Naive thymus-derived CD8-positive, alpha-beta T cell (primary cell): ENCODE data around the gene VSIR. TPM values are rescaled to one million over a fixed set of nuclear protein-coding genes. Genes with fewer than 3 reads are reported as not detected.
A peak's percentile ranks its signal among the peaks of the same experiment; 100 is the strongest.

Source experiments
- ATAC-seq, 2 donors: fragments of 150-1000 bp; cut with Tn5 transposase in 1 of 2; sonication (Bioruptor Pico), chemical (Tn5 transposase) in 1 of 2; 1 replicate in 1 of 2; 2 replicates in 1 of 2; pipeline ENCODE4 v1.10.0; 2021; ENCODE audit warnings: mild to moderate bottlenecking in 2 of 2, moderate library complexity in 2 of 2
- POLR2A ChIA-PET: fragments of 350-600 bp; sonication (Branson Sonifier 250); formaldehyde crosslinking; loops from one replicate; lab custom pipeline; 2021; ENCODE audit warnings: antibody characterized with exemption; lab: Charles Lee
- DNase-seq, 10 donors: peaks; one replicate each; pipeline versions ENCODE4 v3.0.0 to v3.0.0-alpha.2; 2020 to 2022
- H3K27ac Mint-ChIP-seq, 10 donors: one replicate each; pipeline ENCODE4 v1.8.0; 2020 to 2022; ENCODE audit warnings: mild to moderate bottlenecking in 10 of 10, mixed read lengths in 10 of 10, moderate library complexity in 4 of 10, inconsistent platforms in 1 of 10
- H3K27me3 Mint-ChIP-seq, 5 donors: one replicate each; pipeline ENCODE4 v1.8.0; 2021 to 2022; ENCODE audit warnings: mixed read lengths in 5 of 5
- H3K36me3 Mint-ChIP-seq, 3 donors: one replicate each; pipeline ENCODE4 v1.8.0; 2020 to 2022; ENCODE audit warnings: mixed read lengths in 3 of 3, mild to moderate bottlenecking in 2 of 3, inconsistent platforms in 1 of 3
- H3K4me1 Mint-ChIP-seq, 4 donors: one replicate each; pipeline ENCODE4 v1.8.0; 2021 to 2022; ENCODE audit warnings: mixed read lengths in 4 of 4
- H3K4me3 Mint-ChIP-seq, 10 donors: one replicate each; pipeline ENCODE4 v1.8.0; 2020 to 2022; ENCODE audit warnings: mild to moderate bottlenecking in 10 of 10, mixed read lengths in 10 of 10, moderate library complexity in 6 of 10, inconsistent platforms in 1 of 10
- H3K9me3 Mint-ChIP-seq, 9 donors: one replicate each; pipeline ENCODE4 v1.8.0; 2020 to 2022; ENCODE audit warnings: mixed read lengths in 9 of 9, mild to moderate bottlenecking in 3 of 9, inconsistent platforms in 1 of 9, moderate library complexity in 1 of 9
- polyA plus RNA-seq, 3 donors: library from polyadenylated mRNA; unstranded; fragments of 300-500 nt; fragmentation: Illumina TruSeq; gene quantifications; one replicate each; pipeline ENCODE4 v1.2.3, GENCODE V29; 2021
- total RNA-seq, 8 experiments: library from RNA in 2 of 8; stranded (reverse) in 2 of 8; gene quantifications; one replicate each; pipeline ENCODE4 v1.2.3 and lab custom pipeline; 2021 to 2026

Gene VSIR
- total and polyA plus RNA-seq, 5 experiments from 2014 or later = 102 to 343 (median 211) TPM

DNA sequence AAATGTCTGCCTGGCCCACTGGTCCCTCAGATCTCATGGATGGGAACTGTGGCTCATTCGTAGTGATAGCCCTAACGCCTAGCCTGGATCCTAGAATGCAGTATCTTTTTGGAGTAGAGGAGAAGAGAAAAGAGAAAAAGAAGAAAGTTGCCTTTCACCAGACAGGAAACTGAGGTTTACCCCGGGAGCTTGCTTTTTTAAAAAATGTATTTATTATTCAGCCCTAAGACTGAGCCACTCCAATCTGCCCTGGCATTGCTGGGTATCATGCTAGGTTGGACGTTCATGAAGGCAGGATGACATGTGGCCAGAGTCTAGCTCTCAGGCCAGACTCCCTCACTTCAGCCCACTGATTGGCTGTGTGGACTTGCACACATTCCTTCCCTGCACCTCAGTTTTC lies 32.3 kb downstream of the VSIR start:
- H3K4me3 Mint-ChIP-seq = peak overlapping the region; percentile 62 to 92 (median 80)
- peak in 1 of 10 donors; percentile 37 for DNase-seq
- POLR2A ChIA-PET = interaction anchor here (1.4 to 41.4 kb wide), 6 partner anchors 3 to 44 kb away, joined by 5 to 1679 read pairs (median 446); partner anchors contain the start of genes C10orf105 and VSIR
- no peaks in the 10 kb centered on the region for H3K9me3 Mint-ChIP-seq
- H3K36me3 Mint-ChIP-seq = no peaks in the 10 kb centered on the region
- ATAC-seq = no peak
- peak overlapping the region; percentile 91 to 100 (median 97) for H3K27ac Mint-ChIP-seq
- peaks cover 69 to 100% (median 100%) of the 10 kb centered on the region in 4 donors for H3K4me1 Mint-ChIP-seq
- H3K27me3 Mint-ChIP-seq = no peaks in the 10 kb centered on the region

DNA sequence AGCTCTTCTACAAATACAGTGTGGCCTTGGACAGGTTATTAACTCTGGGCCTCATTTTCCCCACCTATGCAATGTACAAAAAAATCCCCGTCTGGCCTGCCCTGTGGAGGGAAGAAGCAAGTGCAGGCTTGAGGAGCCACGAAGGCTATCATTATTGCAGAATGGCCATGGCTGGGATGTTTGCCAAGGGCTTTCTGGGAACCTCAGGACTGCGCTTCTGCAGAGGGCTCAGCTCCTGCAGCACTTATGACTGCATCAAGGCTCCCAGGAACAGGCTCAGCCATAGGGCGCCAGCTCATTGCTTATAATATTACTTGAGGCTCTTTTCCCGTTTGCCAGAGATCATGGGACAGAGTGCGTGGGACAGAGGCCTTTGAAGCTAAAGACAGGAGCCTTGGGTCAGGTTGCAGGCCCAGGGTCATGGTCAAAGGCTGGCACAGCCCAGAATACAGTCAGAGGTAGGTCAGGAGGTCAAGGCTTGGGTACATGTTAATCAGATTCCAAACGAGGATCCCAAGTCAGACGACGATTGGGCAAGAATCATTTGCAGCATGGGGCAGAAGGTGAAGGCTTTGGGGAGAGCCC lies 33.2 kb downstream of the VSIR start:
- no peaks in the 10 kb centered on the region for H3K9me3 Mint-ChIP-seq
- ATAC-seq (no peak), DNase-seq (no peak)
- peak overlapping the region; percentile 89 to 100 (median 96) for H3K27ac Mint-ChIP-seq
- H3K36me3 Mint-ChIP-seq = no peaks in the 10 kb centered on the region
- H3K4me3 Mint-ChIP-seq = peak overlapping the region; percentile 22 to 92 (median 66)
- peaks cover 70 to 100% (median 100%) of the 10 kb centered on the region in 4 donors for H3K4me1 Mint-ChIP-seq
- POLR2A ChIA-PET = interaction anchor here (1.8 to 41.4 kb wide), 5 partner anchors 4 to 43 kb away, joined by 6 to 1679 read pairs (median 863); partner anchors contain the start of genes C10orf105 and VSIR
- H3K27me3 Mint-ChIP-seq = no peaks in the 10 kb centered on the region

- no peaks in the 10 kb centered on the region for H3K9me3 Mint-ChIP-seq
- no peaks in the 10 kb centered on the region for H3K27me3 Mint-ChIP-seq
- H3K36me3 Mint-ChIP-seq = no peaks in the 10 kb centered on the region
- peaks cover 74 to 100% (median 100%) of the 10 kb centered on the region in 4 donors for H3K4me1 Mint-ChIP-seq
- no peak for ATAC-seq
- DNase-seq = no peak
- peak overlapping the region; percentile 89 to 100 (median 96) for H3K27ac Mint-ChIP-seq
- POLR2A ChIA-PET = interaction anchor here (4.5 to 41.4 kb wide), 4 partner anchors 4 to 27 kb away, joined by 28 to 1679 read pairs (median 863); partner anchors contain the start of genes C10orf105 and VSIR
- peak overlapping the region in 8 of 10 donors; percentile 2 to 92 (median 66) for H3K4me3 Mint-ChIP-seq
Measured at GRCh38 chr10:71739358-71739900, 33.9 kb downstream of the VSIR start.

GRCh38 chr10:71737834-71738197 lies 35.5 kb downstream of the VSIR start:
- Mint-ChIP-seq H3K36me3 (no peaks in the 10 kb centered on the region), H3K27ac (peak overlapping the region; percentile 88 to 100 (median 96)), H3K27me3 (no peaks in the 10 kb centered on the region), H3K4me1 (peaks cover 76 to 100% (median 100%) of the 10 kb centered on the region in 4 donors), H3K9me3 (no peaks in the 10 kb centered on the region), H3K4me3 (peak overlapping the region in 6 of 10 donors; percentile 11 to 85 (median 56))
- POLR2A ChIA-PET = interaction anchor here (4.5 to 41.4 kb wide), 4 partner anchors 6 to 29 kb away, joined by 38 to 1679 read pairs (median 863); partner anchors contain the start of genes C10orf105 and VSIR
- ATAC-seq (no peak), DNase-seq (no peak)

DNA sequence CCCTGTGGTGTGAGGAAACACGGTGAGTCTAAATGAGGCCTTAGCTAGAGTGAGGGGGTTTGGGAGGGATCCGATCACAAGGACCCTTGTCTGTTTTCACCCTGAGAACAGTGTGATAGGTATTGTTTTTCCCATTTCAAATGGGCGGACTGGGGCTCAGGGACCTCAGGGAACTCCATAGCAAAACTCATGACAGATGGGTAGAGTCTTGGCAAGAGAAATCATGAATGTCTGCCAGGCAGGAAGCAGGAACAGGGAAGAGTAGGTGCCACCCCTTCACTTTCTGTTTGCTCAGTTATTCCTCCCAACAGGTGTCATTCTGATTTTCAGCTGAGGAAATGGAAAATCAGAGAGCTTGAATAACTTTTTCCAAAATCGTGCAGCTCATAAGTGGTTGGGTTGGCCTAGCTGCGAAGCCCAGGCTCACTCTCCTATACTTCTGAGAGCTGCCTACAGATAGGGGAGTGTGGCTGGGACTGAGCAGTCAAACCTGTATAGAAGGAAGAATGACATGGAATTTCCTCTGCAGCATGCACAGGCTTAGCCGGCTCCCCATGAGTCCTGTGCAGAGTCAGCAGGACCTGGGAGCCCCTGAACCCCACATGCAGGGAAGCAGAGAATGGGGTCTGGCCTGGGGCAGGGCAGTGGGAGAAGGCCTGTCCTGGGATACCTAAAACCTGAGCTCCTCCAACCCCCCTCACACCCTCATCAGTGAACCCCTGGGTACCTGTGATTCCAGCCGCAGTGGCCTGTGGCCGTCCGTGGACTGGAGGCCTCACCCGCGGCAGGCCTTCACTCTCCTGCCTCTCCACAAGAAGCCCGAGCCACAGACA lies 36.1 kb downstream of the VSIR start:
- Mint-ChIP-seq H3K4me1 (peaks cover 75 to 100% (median 100%) of the 10 kb centered on the region in 4 donors), H3K36me3 (no peaks in the 10 kb centered on the region), H3K4me3 (peak overlapping the region in 9 of 10 donors; percentile 40 to 85 (median 66)), H3K9me3 (no peaks in the 10 kb centered on the region), H3K27ac (peak overlapping the region; percentile 88 to 100 (median 96)), H3K27me3 (no peaks in the 10 kb centered on the region)
- DNase-seq (no peak), ATAC-seq (peak in 1 of 2 donors; percentile 16)
- POLR2A ChIA-PET = interaction anchor here (0.6 to 41.4 kb wide), 7 partner anchors 6 to 353 kb away, joined by 3 to 1679 read pairs (median 38); partner anchors contain the start of genes C10orf105 and VSIR

GRCh38 chr10:71736570-71736952 lies 36.8 kb downstream of the VSIR start:
- no peaks in the 10 kb centered on the region for H3K9me3 Mint-ChIP-seq

GRCh38 chr10:71735709-71736569 lies 37.4 kb downstream of the VSIR start:
- ATAC-seq = peak; percentile 81 to 90

More at GRCh38 chr10:71736570-71736952, 36.8 kb downstream of the VSIR start:
- Mint-ChIP-seq H3K4me3 (peak overlapping the region; percentile 40 to 85 (median 70)), H3K27me3 (no peaks in the 10 kb centered on the region), H3K4me1 (peaks cover 76 to 100% (median 100%) of the 10 kb centered on the region in 4 donors), H3K36me3 (no peaks in the 10 kb centered on the region), H3K27ac (peak overlapping the region; percentile 88 to 100 (median 96))
- DNase-seq (no peak), ATAC-seq (peak; percentile 16 to 22)
- POLR2A ChIA-PET = interaction anchor here (0.6 to 41.4 kb wide), 8 partner anchors 5 to 537 kb away, joined by 3 to 1679 read pairs (median 21); partner anchors contain the start of genes C10orf105, DDIT4 and VSIR

DNA sequence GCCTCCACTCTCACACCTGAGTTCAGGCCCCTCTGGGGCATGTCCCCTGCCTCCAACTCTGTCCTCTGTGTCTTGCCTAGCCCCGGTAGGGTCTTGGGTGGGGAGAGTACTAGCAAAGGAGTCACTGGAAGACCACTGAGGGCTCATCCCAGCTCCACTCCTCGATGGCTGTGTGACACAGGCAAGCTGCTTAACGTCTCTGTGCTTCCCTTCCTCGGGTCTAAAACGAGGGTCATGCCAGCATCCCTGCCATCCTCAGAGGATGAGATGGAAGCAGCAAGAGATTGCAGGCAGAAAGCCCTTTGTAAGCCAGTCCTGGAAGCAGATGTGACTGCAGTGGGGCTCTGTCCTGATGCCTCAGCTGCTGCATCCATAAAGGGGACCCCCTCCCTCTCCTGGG lies 38.5 kb downstream of the VSIR start:
- H3K9me3 Mint-ChIP-seq = no peaks in the 10 kb centered on the region
- peak overlapping the region; percentile 19 to 85 (median 64) for H3K4me3 Mint-ChIP-seq
- ATAC-seq (no peak), DNase-seq (no peak)
- H3K27me3 Mint-ChIP-seq = no peaks in the 10 kb centered on the region
- POLR2A ChIA-PET = interaction anchor here (4.5 to 41.4 kb wide), 4 partner anchors 3 to 32 kb away, joined by 38 to 1679 read pairs (median 863); partner anchors contain the start of genes C10orf105 and VSIR
- H3K27ac Mint-ChIP-seq = peak overlapping the region; percentile 88 to 100 (median 96)
- no peaks in the 10 kb centered on the region for H3K36me3 Mint-ChIP-seq
- peaks cover 60 to 99% (median 98%) of the 10 kb centered on the region in 4 donors for H3K4me1 Mint-ChIP-seq

More at GRCh38 chr10:71735709-71736569, 37.4 kb downstream of the VSIR start:
- Mint-ChIP-seq H3K9me3 (no peaks in the 10 kb centered on the region), H3K4me3 (peak overlapping the region; percentile 32 to 85 (median 70)), H3K4me1 (peaks cover 70 to 100% (median 100%) of the 10 kb centered on the region in 4 donors), H3K27me3 (no peaks in the 10 kb centered on the region), H3K36me3 (no peaks in the 10 kb centered on the region), H3K27ac (peak overlapping the region; percentile 88 to 100 (median 96))
- DNase-seq = peak in 9 of 10 donors; percentile 46 to 88 (median 68)
- POLR2A ChIA-PET = interaction anchor here (0.6 to 41.4 kb wide), 7 partner anchors 5 to 538 kb away, joined by 3 to 1679 read pairs (median 38); partner anchors contain the start of genes C10orf105, DDIT4 and VSIR

- ATAC-seq (peak in 1 of 2 donors; percentile 13), DNase-seq (peak in 2 of 10 donors; percentile 37 to 52)
- H3K4me3 Mint-ChIP-seq = peak overlapping the region; percentile 27 to 86 (median 66)
- no peaks in the 10 kb centered on the region for H3K9me3 Mint-ChIP-seq
- no peaks in the 10 kb centered on the region for H3K36me3 Mint-ChIP-seq
- no peaks in the 10 kb centered on the region for H3K27me3 Mint-ChIP-seq
- peak overlapping the region; percentile 85 to 98 (median 96) for H3K27ac Mint-ChIP-seq
- peaks cover 58 to 97% (median 95%) of the 10 kb centered on the region in 4 donors for H3K4me1 Mint-ChIP-seq
- POLR2A ChIA-PET = interaction anchor here (0.6 to 41.4 kb wide), 5 partner anchors 12 to 187 kb away, joined by 3 to 1679 read pairs (median 317); partner anchors contain the start of genes C10orf105 and VSIR
Measured at GRCh38 chr10:71731791-71732190, 41.5 kb downstream of the VSIR start.

GRCh38 chr10:71729161-71729636 lies 44.1 kb downstream of the VSIR start:
- POLR2A ChIA-PET = interaction anchor here (0.9 to 41.4 kb wide), 5 partner anchors 15 to 540 kb away, joined by 5 to 1679 read pairs (median 317); partner anchors contain the start of genes C10orf105 and VSIR
- H3K9me3 Mint-ChIP-seq = no peaks in the 10 kb centered on the region
- ATAC-seq = no peak
- H3K27me3 Mint-ChIP-seq = no peaks in the 10 kb centered on the region
- H3K36me3 Mint-ChIP-seq = no peaks in the 10 kb centered on the region
- peak overlapping the region in 9 of 10 donors; percentile 22 to 78 (median 68) for H3K4me3 Mint-ChIP-seq
- H3K27ac Mint-ChIP-seq = peak overlapping the region; percentile 95 to 99 (median 97)
- H3K4me1 Mint-ChIP-seq = peaks cover 51 to 96% (median 93%) of the 10 kb centered on the region in 4 donors
- no peak for DNase-seq
